Fibroblast of lung (primary cell): ENCODE measurements around the gene TTF1. TPM values are rescaled to one million over a fixed set of nuclear protein-coding genes. Genes with fewer than 3 reads are reported as not detected.

Experiments
- DNase-seq, 2 donors: peaks; one replicate each; pipeline versions ENCODE4 v3.0.0 to v3.0.0-alpha.2; 2010; ENCODE audit warnings: low read depth in 2 of 2
- H2AFZ ChIP-seq: 2 replicates; pipeline ENCODE4 v1.5.1; 2012; ENCODE audit warnings: low read length, control low read depth, inconsistent platforms
- H3K27ac ChIP-seq: 2 replicates; pipeline ENCODE4 v1.5.1; 2011; ENCODE audit warnings: low read length, control low read depth; ENCODE audit not compliant: insufficient read depth
- H3K27me3 ChIP-seq: 2 replicates; pipeline ENCODE4 v1.5.1; 2011; ENCODE audit warnings: mild to moderate bottlenecking, low read length; ENCODE audit not compliant: control insufficient read depth, insufficient read depth
- H3K36me3 ChIP-seq: 2 replicates; pipeline ENCODE4 v1.5.1; 2011; ENCODE audit warnings: low read length; ENCODE audit not compliant: control insufficient read depth, insufficient read depth
- H3K4me1 ChIP-seq: 2 replicates; pipeline ENCODE4 v1.5.1; 2011; ENCODE audit warnings: low read length; ENCODE audit not compliant: control insufficient read depth, insufficient read depth; ENCODE audit errors: extremely low read depth
- H3K4me2 ChIP-seq: 2 replicates; pipeline ENCODE4 v1.5.1; 2011; ENCODE audit warnings: low read length, control low read depth; ENCODE audit not compliant: insufficient read depth; ENCODE audit errors: extremely low read depth
- H3K4me3 ChIP-seq, 4 experiments: fragments of 200-600 bp in 1 of 4; sonication (generic) in 1 of 4; replicated peaks in 1 of 4; 2 replicates each; pipeline ENCODE4 v1.5.1; 2011 to 2016; ENCODE audit warnings: low read length in 4 of 4, low read depth in 3 of 4, mild to moderate bottlenecking in 3 of 4, control low read depth in 2 of 4, inconsistent platforms in 1 of 4, mixed read lengths in 1 of 4; ENCODE audit not compliant: insufficient read depth in 1 of 4; ENCODE audit errors: control extremely low read depth in 1 of 4
- H3K79me2 ChIP-seq: 2 replicates; pipeline ENCODE4 v1.5.1; 2012; ENCODE audit warnings: mild to moderate bottlenecking, low read length, inconsistent platforms; ENCODE audit not compliant: control insufficient read depth, insufficient read depth
- H3K9ac ChIP-seq: 2 replicates; pipeline ENCODE4 v1.5.1; 2011; ENCODE audit warnings: mild to moderate bottlenecking, low read length, control low read depth; ENCODE audit not compliant: insufficient read depth
- H3K9me3 ChIP-seq: 2 replicates; pipeline ENCODE4 v1.5.1; 2012; ENCODE audit warnings: low read depth, low read length; ENCODE audit not compliant: control insufficient read depth, insufficient read depth
- H4K20me1 ChIP-seq: 2 replicates; pipeline ENCODE4 v1.5.1; 2011; ENCODE audit warnings: low read length; ENCODE audit not compliant: control insufficient read depth, insufficient read depth; ENCODE audit errors: extremely low read depth
- EZH2 ChIP-seq: IDR thresholded peaks from 2 replicates; pipeline ENCODE4 v1.5.1; 2012; ENCODE audit warnings: low read length, control low read depth, mild to moderate bottlenecking; ENCODE audit errors: missing control alignments
- polyA plus RNA-seq, 2 donors: library from polyadenylated mRNA; depleted of rRNA in 1 of 2; stranded (reverse) in 1 of 2; unstranded in 1 of 2; fragments of >200 nt; gene quantifications; 2 replicates each; pipeline ENCODE4 v1.2.1, GENCODE V29; 2011 to 2012; ENCODE audit warnings: missing spikeins in 1 of 2
- total RNA-seq: library from RNA; depleted of rRNA; stranded (reverse); fragments of >200 nt; gene quantifications from 2 replicates; pipeline ENCODE4 v1.2.1, GENCODE V29; 2014
- TF ChIP-seq, protein P1 (sequence below), 2 donors: IDR thresholded peaks in 1 of 2; conservative IDR thresholded peaks in 1 of 2; 1 replicate in 1 of 2; 2 replicates in 1 of 2; pipeline ENCODE4 v1.5.1; 2011 to 2012; ENCODE audit warnings: low read length in 2 of 2, control low read depth in 1 of 2, inconsistent platforms in 1 of 2, low read depth in 1 of 2, mild to moderate bottlenecking in 1 of 2

TTF1 gene
- total and polyA plus RNA-seq, 2 donors (not counting 1 experiment from before 2014, with no cell fraction given), result 6.9 to 11.6 TPM

DNA sequence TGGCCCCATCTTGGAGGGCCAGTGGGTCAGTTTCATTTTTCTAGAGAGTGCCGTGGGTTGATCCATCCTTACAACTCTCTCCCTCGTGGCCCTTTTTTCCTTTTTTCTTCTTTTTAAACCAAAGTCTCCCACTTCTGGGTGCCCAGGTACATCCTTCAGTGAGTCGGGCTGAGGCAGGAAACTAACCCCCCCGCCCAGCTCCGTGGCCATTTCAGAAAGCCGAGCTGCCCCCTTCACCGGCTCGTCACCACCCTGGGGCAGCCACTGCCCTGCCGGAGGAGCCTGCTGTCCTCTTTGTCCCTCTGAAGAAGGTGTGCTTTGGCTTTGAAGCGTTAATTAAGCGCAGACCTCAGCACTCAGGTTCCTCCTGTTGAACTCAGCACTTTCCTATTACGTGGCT, 8.5 kb upstream of the TTF1 start:
- no peak for DNase-seq
- no peak overlapping the region for H3K27ac ChIP-seq
- H3K4me3 ChIP-seq, result no peak overlapping the region
- no peaks in the 10 kb centered on the region for H3K36me3 ChIP-seq
- peaks cover 30% of the 10 kb centered on the region for H3K27me3 ChIP-seq
- H3K4me1 ChIP-seq, result no peaks in the 10 kb centered on the region
- no peak overlapping the region for H3K4me2 ChIP-seq
- no peaks in the 10 kb centered on the region for H3K9me3 ChIP-seq
- no peaks in the 10 kb centered on the region for H4K20me1 ChIP-seq
- no peaks in the 10 kb centered on the region for H3K79me2 ChIP-seq
- TF ChIP-seq, protein P1, sequence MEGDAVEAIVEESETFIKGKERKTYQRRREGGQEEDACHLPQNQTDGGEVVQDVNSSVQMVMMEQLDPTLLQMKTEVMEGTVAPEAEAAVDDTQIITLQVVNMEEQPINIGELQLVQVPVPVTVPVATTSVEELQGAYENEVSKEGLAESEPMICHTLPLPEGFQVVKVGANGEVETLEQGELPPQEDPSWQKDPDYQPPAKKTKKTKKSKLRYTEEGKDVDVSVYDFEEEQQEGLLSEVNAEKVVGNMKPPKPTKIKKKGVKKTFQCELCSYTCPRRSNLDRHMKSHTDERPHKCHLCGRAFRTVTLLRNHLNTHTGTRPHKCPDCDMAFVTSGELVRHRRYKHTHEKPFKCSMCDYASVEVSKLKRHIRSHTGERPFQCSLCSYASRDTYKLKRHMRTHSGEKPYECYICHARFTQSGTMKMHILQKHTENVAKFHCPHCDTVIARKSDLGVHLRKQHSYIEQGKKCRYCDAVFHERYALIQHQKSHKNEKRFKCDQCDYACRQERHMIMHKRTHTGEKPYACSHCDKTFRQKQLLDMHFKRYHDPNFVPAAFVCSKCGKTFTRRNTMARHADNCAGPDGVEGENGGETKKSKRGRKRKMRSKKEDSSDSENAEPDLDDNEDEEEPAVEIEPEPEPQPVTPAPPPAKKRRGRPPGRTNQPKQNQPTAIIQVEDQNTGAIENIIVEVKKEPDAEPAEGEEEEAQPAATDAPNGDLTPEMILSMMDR (conservative IDR thresholded peaks at IDR 0.05 in 1 of 2, IDR thresholded peaks at IDR 0.05 in 1 of 2; ENCODE audit: low read depth in 1 of 2, low read length in 2 of 2), result no peak
- no peak for TF ChIP-seq EZH2
- H2AFZ ChIP-seq, result no peak overlapping the region
- H3K9ac ChIP-seq, result no peak overlapping the region

DNA sequence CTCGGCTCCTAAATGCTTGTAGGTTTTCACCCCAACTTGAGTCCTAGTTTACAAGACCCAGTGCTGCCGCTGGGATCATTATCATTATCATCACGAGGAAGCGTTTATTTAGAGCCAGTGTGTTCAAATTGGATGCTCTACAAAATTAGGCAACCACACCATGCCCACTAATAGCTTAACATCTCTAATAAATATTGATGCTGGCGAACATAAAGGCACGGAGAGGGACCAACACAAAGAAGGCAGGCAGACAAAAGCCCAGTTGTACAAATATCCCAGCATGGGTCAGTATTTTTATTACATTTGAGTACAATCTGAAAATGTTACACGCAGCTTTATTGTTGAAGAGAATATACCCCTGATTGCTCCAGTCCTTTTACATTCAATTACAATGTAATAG, 8.1 kb upstream of the TTF1 start:
- no peak overlapping the region for H3K9ac ChIP-seq
- no peak overlapping the region for H3K4me3 ChIP-seq
- peaks cover 30% of the 10 kb centered on the region for H3K27me3 ChIP-seq
- H3K4me2 ChIP-seq, result no peak overlapping the region
- H3K4me1 ChIP-seq, result no peaks in the 10 kb centered on the region
- no peaks in the 10 kb centered on the region for H4K20me1 ChIP-seq
- H3K36me3 ChIP-seq, result no peaks in the 10 kb centered on the region
- TF ChIP-seq EZH2, result no peak
- TF ChIP-seq, protein P1 (conservative IDR thresholded peaks at IDR 0.05 in 1 of 2, IDR thresholded peaks at IDR 0.05 in 1 of 2; ENCODE audit: low read depth in 1 of 2, low read length in 2 of 2), result no peak
- no peak for DNase-seq
- no peak overlapping the region for H3K27ac ChIP-seq
- no peaks in the 10 kb centered on the region for H3K9me3 ChIP-seq
- H2AFZ ChIP-seq, result no peak overlapping the region
- no peaks in the 10 kb centered on the region for H3K79me2 ChIP-seq

DNA sequence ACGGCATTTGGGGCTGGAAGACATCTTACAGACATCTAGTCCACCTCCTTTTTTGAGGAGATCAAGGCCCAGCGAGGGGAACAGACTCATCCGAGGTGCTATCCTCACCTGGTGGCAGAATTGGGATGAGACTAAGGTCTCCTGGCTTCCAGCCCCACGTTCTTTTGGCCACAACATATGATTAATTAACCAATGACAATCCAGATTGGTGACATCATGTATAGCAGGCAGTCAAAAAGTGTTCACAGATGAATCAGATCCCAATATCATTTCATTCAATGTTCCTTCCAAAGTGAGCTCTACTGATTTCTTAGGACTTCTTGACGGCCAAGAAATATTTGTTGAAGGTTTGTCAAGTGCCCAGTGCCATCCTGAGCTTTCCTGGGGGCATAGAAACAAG, 7.3 kb upstream of the TTF1 start:
- Histone ChIP-seq H2AFZ (no peak overlapping the region), H3K9ac (no peak overlapping the region), H3K4me1 (peaks cover 2% of the 10 kb centered on the region), H3K4me2 (no peak overlapping the region), H3K27me3 (peaks cover 30% of the 10 kb centered on the region), H3K9me3 (no peaks in the 10 kb centered on the region), H3K4me3 (no peak overlapping the region), H3K36me3 (no peaks in the 10 kb centered on the region), H4K20me1 (no peaks in the 10 kb centered on the region), H3K79me2 (no peaks in the 10 kb centered on the region), H3K27ac (no peak overlapping the region)
- no peak for TF ChIP-seq EZH2
- TF ChIP-seq, protein P1 (conservative IDR thresholded peaks at IDR 0.05 in 1 of 2, IDR thresholded peaks at IDR 0.05 in 1 of 2; ENCODE audit: low read depth in 1 of 2, low read length in 2 of 2), result no peak
- DNase-seq, result no peak
